Tibial artery (tissue), 4 donors: ENCODE data around the gene TRPC4AP.

Experiments
- DNase-seq, 2 donors: peaks; one replicate each; pipeline ENCODE4 v3.0.0-alpha.2; 2019
- H3K27ac ChIP-seq, 2 donors: fragments of 200-600 bp; sonication (generic) in 1 of 2; 1 replicate in 1 of 2; 2 replicates in 1 of 2; pipeline ENCODE4 v1.5.1; 2018 to 2019; ENCODE audit warnings: mild to moderate bottlenecking in 1 of 2
- H3K27me3 ChIP-seq, 2 donors: fragments of 200-600 bp; sonication (generic) in 1 of 2; one replicate each; pipeline versions ENCODE4 v1.5.1 to v1.6.0; 2016 to 2019
- H3K36me3 ChIP-seq, 3 donors: fragments of 200-600 bp; sonication (generic) in 2 of 3; one replicate each; pipeline ENCODE4 v1.5.1; 2016 to 2019; ENCODE audit warnings: mild to moderate bottlenecking in 2 of 3
- H3K4me1 ChIP-seq, 4 donors: fragments of 200-600 bp; sonication (generic) in 2 of 4; 1 replicate in 3 of 4; 2 replicates in 1 of 4; pipeline ENCODE4 v1.5.1; 2016 to 2019
- H3K4me3 ChIP-seq, 2 donors: fragments of 200-600 bp; sonication (generic) in 1 of 2; 1 replicate in 1 of 2; 2 replicates in 1 of 2; pipeline ENCODE4 v1.5.1; 2018 to 2019; ENCODE audit warnings: mild to moderate bottlenecking in 2 of 2
- H3K9me3 ChIP-seq, 3 donors: fragments of 200-600 bp; sonication (generic) in 1 of 3; one replicate each; pipeline ENCODE4 v1.5.1; 2016 to 2019
- intact Hi-C: fragments of 100-400 bp; cut with DNase I; formaldehyde crosslinking; loops from one replicate; pipeline ENCODE4 v1.15.0; 2023; ENCODE audit warnings: low total_unique reads
- TF ChIP-seq, protein P1 (sequence below), 2 experiments: fragments of 200-600 bp in 1 of 2; fragments of 450-650 bp in 1 of 2; IDR thresholded peaks; one replicate each; pipeline ENCODE4 v1.5.1; 2017 to 2019; ENCODE audit warnings: antibody characterized with exemption in 2 of 2, mild to moderate bottlenecking in 1 of 2, moderate library complexity in 1 of 2

The TRPC4AP gene, protein sequence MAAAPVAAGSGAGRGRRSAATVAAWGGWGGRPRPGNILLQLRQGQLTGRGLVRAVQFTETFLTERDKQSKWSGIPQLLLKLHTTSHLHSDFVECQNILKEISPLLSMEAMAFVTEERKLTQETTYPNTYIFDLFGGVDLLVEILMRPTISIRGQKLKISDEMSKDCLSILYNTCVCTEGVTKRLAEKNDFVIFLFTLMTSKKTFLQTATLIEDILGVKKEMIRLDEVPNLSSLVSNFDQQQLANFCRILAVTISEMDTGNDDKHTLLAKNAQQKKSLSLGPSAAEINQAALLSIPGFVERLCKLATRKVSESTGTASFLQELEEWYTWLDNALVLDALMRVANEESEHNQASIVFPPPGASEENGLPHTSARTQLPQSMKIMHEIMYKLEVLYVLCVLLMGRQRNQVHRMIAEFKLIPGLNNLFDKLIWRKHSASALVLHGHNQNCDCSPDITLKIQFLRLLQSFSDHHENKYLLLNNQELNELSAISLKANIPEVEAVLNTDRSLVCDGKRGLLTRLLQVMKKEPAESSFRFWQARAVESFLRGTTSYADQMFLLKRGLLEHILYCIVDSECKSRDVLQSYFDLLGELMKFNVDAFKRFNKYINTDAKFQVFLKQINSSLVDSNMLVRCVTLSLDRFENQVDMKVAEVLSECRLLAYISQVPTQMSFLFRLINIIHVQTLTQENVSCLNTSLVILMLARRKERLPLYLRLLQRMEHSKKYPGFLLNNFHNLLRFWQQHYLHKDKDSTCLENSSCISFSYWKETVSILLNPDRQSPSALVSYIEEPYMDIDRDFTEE

DNA sequence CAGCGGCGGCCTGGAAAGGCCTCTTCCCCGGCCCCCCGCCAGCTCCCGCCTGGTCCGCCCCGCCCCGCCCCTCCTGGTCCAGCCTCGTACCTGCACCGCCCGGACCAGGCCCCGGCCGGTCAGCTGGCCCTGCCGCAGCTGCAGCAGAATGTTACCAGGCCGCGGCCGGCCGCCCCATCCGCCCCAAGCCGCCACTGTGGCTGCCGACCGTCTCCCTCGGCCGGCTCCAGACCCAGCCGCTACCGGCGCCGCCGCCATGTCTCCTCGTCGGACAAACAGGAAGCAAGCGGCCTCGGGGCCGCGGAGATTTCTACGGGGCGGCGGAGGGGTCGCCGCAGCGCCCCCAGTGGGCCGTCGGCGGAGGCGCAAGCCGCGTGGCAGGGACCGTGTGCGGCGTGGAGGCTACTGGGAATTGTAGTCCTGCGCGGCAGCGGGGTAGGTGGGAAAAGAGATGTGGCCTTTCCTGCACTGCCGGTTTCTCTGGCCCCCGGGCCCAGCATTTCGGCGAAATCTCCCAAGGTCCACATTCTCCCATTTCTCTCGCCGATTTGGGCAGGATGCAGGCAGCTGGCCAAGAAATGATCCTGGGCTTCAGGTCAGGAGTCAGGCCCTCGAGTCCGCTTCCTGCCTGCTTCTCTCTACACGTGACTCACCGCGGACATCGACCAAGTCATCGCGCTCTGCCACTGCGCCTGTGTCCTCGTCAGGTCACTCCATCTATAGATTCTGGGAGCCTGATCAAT is at the start of gene TRPC4AP:
Gene TRPC4AP, minus strand, starts transcription at position 284 of the 743 bp plus-strand sequence. Its CDS starts 26 bp downstream, at position 258.
- TF ChIP-seq, protein P1, sequence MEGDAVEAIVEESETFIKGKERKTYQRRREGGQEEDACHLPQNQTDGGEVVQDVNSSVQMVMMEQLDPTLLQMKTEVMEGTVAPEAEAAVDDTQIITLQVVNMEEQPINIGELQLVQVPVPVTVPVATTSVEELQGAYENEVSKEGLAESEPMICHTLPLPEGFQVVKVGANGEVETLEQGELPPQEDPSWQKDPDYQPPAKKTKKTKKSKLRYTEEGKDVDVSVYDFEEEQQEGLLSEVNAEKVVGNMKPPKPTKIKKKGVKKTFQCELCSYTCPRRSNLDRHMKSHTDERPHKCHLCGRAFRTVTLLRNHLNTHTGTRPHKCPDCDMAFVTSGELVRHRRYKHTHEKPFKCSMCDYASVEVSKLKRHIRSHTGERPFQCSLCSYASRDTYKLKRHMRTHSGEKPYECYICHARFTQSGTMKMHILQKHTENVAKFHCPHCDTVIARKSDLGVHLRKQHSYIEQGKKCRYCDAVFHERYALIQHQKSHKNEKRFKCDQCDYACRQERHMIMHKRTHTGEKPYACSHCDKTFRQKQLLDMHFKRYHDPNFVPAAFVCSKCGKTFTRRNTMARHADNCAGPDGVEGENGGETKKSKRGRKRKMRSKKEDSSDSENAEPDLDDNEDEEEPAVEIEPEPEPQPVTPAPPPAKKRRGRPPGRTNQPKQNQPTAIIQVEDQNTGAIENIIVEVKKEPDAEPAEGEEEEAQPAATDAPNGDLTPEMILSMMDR (IDR thresholded peaks at IDR 0.05) = peak; percentile 96 to 98
- Histone ChIP-seq H3K27ac (peak within 1 kb of the TSS; percentile 88 to 93), H3K36me3 (peaks cover 0 to 12% (median 0%) of the 10 kb centered on the region in 3 donors), H3K9me3 (no peaks in the 10 kb centered on the region), H3K4me1 (peaks cover 0 to 49% (median 17%) of the 10 kb centered on the region in 4 donors), H3K27me3 (no peaks in the 10 kb centered on the region), H3K4me3 (peak within 1 kb of the TSS; percentile 69 to 88)
- intact Hi-C loops = loop anchor here (5.0 to 10.0 kb wide), 2 partner anchors 52 to 220 kb away; partner anchors contain the start of genes EDEM2 and GGT7
- DNase-seq = peak; percentile 86 to 94

DNA sequence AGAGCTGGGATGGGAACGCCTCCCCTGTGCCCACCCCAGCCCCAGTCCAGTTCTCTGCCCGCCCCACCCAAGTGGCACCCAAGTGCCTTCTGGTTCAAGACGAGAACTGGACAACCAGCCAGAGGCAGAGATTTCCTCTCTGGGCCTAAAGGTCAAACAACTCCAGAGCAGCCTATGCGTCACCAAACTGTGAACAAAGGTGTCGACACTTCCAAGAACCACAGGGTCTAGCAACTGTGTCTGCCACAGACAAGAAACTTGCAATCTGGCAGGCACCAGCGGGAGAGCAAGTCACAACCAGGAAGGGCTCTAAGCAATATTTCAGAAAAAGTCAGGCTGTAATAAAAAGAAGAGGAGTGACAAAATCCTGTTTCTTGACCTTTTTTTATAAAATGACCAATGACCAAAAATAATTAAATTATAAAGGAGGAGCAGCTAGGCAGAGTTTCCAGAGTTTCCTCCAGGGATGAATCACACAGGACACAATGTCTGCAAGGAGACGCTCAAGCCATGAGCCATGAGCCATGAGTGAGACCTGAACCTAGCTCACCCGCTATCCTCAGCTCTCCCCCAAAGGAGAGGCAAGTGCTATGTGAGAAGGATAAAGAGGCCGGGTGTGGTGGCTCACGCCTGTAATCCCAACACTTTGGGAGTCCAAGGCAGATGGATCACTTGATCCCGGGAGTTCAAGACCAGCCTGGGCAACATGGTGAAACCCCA is 43.4 kb upstream of the TRPC4AP start:
- intact Hi-C loops = no loop called here
- TF ChIP-seq, protein P1 (IDR thresholded peaks at IDR 0.05) = no peak
- Histone ChIP-seq H3K9me3 (no peaks in the 10 kb centered on the region), H3K4me3 (no peak overlapping the region), H3K4me1 (peaks cover 0 to 32% (median 16%) of the 10 kb centered on the region in 4 donors), H3K27ac (peak overlapping the region; percentile 70 to 76), H3K36me3 (peaks cover 6 to 89% (median 39%) of the 10 kb centered on the region in 3 donors), H3K27me3 (no peaks in the 10 kb centered on the region)
- peak; percentile 78 to 86 for DNase-seq

DNA sequence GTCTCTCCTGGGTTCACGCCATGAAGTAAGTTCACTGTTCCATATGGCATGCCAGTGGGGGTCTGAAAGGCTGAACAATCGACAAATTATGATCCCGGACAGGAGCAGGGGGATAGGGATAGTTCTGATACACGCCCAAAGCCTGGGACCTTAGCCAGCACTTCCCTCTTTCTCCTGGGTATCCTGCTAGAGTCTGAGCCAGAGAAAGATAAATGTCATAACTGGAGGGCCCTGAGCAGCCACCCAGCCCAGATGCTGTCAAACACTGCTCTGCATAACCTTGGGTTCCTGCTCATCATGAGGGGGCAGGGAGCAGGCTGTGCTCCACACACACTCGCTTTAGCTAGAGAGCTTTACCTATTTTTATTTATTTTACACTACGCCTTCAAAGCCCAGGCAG is 42.3 kb upstream of the TRPC4AP start:
- H3K27ac ChIP-seq = peak overlapping the region; percentile 70 to 76
- peak overlapping the region; percentile 0 to 27 for H3K4me3 ChIP-seq
- H3K27me3 ChIP-seq = no peaks in the 10 kb centered on the region
- peak in 1 of 2 donors; percentile 43 for DNase-seq
- no peaks in the 10 kb centered on the region for H3K9me3 ChIP-seq
- H3K36me3 ChIP-seq = peaks cover 6 to 93% (median 50%) of the 10 kb centered on the region in 3 donors
- H3K4me1 ChIP-seq = peaks cover 0 to 32% (median 16%) of the 10 kb centered on the region in 4 donors
- intact Hi-C loops = no loop called here
- TF ChIP-seq, protein P1 (IDR thresholded peaks at IDR 0.05) = no peak

DNA sequence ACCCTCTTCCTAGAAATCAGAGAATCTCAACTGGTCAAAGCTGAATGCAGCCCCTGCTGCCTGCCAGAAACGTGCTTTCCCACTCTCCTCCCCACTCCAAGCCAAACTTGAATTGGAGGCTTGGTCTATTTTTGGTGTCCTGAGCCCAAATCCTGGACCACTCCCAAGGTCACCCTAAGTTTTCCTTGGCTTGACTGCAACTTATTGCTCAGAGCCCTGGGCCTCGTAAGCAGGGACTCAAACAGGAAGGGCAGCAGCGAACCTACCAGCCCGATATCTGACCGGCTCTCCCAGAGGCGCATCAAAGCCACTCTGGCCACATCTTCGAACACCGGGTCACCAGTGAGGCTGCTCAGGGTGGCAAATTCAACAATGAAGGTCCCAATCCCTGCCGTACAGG is 41.9 kb upstream of the TRPC4AP start:
- Histone ChIP-seq H3K27ac (peak overlapping the region; percentile 70 to 76), H3K4me1 (peaks cover 0 to 32% (median 16%) of the 10 kb centered on the region in 4 donors), H3K4me3 (peak overlapping the region; percentile 0 to 27), H3K36me3 (peaks cover 6 to 93% (median 54%) of the 10 kb centered on the region in 3 donors), H3K9me3 (no peaks in the 10 kb centered on the region), H3K27me3 (no peaks in the 10 kb centered on the region)
- peak; percentile 68 to 88 for DNase-seq
- TF ChIP-seq, protein P1 (IDR thresholded peaks at IDR 0.05) = no peak
- intact Hi-C loops = no loop called here
